DND-41 (cell line): ENCODE data around the gene RASGEF1C.

Experiments used
- EZH2 ChIP-seq: IDR thresholded peaks from 3 replicates; pipeline ENCODE4 v1.6.1; 2012; ENCODE audit warnings: borderline replicate concordance, low read depth, mild to moderate bottlenecking, moderate library complexity, low read length, inconsistent platforms; ENCODE audit not compliant: severe bottlenecking
- TF ChIP-seq, protein P1 (sequence below): IDR thresholded peaks from 2 replicates; pipeline ENCODE4 v1.5.1; 2012; ENCODE audit warnings: borderline replicate concordance, low read length, moderate library complexity, mild to moderate bottlenecking; ENCODE audit not compliant: poor library complexity, severe bottlenecking; ENCODE audit errors: extremely low read depth

- TF ChIP-seq, protein P1, sequence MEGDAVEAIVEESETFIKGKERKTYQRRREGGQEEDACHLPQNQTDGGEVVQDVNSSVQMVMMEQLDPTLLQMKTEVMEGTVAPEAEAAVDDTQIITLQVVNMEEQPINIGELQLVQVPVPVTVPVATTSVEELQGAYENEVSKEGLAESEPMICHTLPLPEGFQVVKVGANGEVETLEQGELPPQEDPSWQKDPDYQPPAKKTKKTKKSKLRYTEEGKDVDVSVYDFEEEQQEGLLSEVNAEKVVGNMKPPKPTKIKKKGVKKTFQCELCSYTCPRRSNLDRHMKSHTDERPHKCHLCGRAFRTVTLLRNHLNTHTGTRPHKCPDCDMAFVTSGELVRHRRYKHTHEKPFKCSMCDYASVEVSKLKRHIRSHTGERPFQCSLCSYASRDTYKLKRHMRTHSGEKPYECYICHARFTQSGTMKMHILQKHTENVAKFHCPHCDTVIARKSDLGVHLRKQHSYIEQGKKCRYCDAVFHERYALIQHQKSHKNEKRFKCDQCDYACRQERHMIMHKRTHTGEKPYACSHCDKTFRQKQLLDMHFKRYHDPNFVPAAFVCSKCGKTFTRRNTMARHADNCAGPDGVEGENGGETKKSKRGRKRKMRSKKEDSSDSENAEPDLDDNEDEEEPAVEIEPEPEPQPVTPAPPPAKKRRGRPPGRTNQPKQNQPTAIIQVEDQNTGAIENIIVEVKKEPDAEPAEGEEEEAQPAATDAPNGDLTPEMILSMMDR = no peak
- no peak for TF ChIP-seq EZH2
Observed at GRCh38 chr5:180077594-180078284, 131.3 kb downstream of the RASGEF1C start.
